ENCODE data around the gene OR6M1. TPM values are rescaled to one million over a fixed set of nuclear protein-coding genes. Genes with fewer than 3 reads are reported as not detected.

Gene OR6M1
- total RNA-seq, 1 experiment from 2014 or later = not detected

DNA sequence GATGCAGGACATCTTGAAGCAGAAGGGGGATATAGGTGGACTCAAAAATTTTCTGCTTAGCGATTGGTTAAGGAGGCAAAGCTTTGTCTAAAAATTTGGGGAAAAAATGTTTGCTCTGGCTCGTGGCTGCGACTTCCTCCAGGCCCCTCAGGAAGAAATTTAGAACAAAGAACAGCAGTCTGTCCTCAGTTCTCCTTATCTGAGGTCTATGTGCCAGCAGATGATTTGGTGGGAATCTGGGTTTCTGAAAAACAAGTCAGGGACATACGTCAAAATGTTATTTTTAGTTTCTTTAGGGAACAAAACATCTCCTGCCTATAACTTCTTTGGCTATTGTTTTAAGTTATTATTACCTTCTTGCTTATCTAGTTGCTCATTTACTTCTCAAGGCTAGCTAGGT is 8.1 kb downstream of the OR6M1 start:
- CTCF ChIA-PET = no interaction called here
- intact Hi-C loops (cut with micrococcal nuclease; ENCODE audit: unreplicated experiment) = no loop called here
- no peak overlapping the region for H3K4me3 ChIP-seq (ENCODE audit: low read depth in 2 of 2, low read length in 2 of 2)
- no peak for TF ChIP-seq POLR2AphosphoS5 (IDR thresholded peaks at IDR 0.05; ENCODE audit: low read depth, low read length)
- no peak for TF ChIP-seq TCF7L2 (IDR thresholded peaks at IDR 0.05; ENCODE audit: low read depth, low read length)
- ATAC-seq = no peak
- in situ Hi-C loops (cut with HindIII; ENCODE audit: low pct_unique_long_range_greater_than_20kb, low sequenced_read_pairs) = no loop called here
- POLR2A ChIA-PET = no interaction called here
- no peaks in the 10 kb centered on the region for H3K4me1 ChIP-seq (ENCODE audit: control insufficient read depth, insufficient read depth, low read length)
- no peaks in the 10 kb centered on the region for H3K27me3 ChIP-seq (ENCODE audit: control insufficient read depth, insufficient read depth, low read length)
- no peak for DNase-seq (ENCODE audit: low read depth, low spot score)
- BruUV-seq (replicated peaks) = no TSS peak
- no peaks in the 10 kb centered on the region for H3K9me3 ChIP-seq (ENCODE audit: control insufficient read depth, insufficient read depth, low read depth, low read length)
- H3K36me3 ChIP-seq (ENCODE audit: control insufficient read depth, insufficient read depth, low read length) = no peaks in the 10 kb centered on the region
- no peak overlapping the region for H3K27ac ChIP-seq (ENCODE audit: low read length)

DNA sequence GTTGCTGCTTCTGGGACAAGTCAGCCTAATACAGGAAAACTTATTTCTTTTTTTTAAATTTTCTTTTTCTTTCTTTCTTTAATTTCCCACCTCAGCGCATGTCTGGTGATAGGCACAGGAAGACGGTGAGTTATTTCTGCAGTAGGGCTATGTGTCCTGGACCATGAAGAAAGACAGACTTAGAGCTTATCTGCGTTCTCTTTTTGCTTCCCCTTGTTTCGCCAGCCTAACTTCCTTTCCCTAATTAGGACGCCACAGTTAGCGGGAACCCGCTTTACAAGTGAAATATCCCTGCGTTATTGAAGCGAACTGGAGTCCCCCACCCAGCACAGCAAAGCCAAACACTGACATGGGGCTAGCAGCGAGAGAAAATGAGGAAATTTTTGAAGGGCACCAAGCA is 8.6 kb downstream of the OR6M1 start:
- DNase-seq (ENCODE audit: low read depth, low spot score) = no peak
- H3K27me3 ChIP-seq (ENCODE audit: control insufficient read depth, insufficient read depth, low read length) = no peaks in the 10 kb centered on the region
- no peaks in the 10 kb centered on the region for H3K4me1 ChIP-seq (ENCODE audit: control insufficient read depth, insufficient read depth, low read length)
- H3K36me3 ChIP-seq (ENCODE audit: control insufficient read depth, insufficient read depth, low read length) = no peaks in the 10 kb centered on the region
- in situ Hi-C loops (cut with HindIII; ENCODE audit: low pct_unique_long_range_greater_than_20kb, low sequenced_read_pairs) = no loop called here
- POLR2A ChIA-PET = no interaction called here
- intact Hi-C loops (cut with micrococcal nuclease; ENCODE audit: unreplicated experiment) = no loop called here
- 0 out of 2 replicates have a peak, but pooled peaks cover under 1% of the 10 kb centered on the region for H3K9me3 ChIP-seq (ENCODE audit: control insufficient read depth, insufficient read depth, low read depth, low read length)
- no peak overlapping the region for H3K4me3 ChIP-seq (ENCODE audit: low read depth in 2 of 2, low read length in 2 of 2)
- no peak for TF ChIP-seq SIN3A (IDR thresholded peaks at IDR 0.05; ENCODE audit: borderline replicate concordance, insufficient read depth, low read depth, low read length)
- no peak for TF ChIP-seq POLR2AphosphoS5 (IDR thresholded peaks at IDR 0.05; ENCODE audit: low read depth, low read length)
- TF ChIP-seq, protein P1, sequence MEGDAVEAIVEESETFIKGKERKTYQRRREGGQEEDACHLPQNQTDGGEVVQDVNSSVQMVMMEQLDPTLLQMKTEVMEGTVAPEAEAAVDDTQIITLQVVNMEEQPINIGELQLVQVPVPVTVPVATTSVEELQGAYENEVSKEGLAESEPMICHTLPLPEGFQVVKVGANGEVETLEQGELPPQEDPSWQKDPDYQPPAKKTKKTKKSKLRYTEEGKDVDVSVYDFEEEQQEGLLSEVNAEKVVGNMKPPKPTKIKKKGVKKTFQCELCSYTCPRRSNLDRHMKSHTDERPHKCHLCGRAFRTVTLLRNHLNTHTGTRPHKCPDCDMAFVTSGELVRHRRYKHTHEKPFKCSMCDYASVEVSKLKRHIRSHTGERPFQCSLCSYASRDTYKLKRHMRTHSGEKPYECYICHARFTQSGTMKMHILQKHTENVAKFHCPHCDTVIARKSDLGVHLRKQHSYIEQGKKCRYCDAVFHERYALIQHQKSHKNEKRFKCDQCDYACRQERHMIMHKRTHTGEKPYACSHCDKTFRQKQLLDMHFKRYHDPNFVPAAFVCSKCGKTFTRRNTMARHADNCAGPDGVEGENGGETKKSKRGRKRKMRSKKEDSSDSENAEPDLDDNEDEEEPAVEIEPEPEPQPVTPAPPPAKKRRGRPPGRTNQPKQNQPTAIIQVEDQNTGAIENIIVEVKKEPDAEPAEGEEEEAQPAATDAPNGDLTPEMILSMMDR (IDR thresholded peaks at IDR 0.05) = no peak
- TF ChIP-seq REST (IDR thresholded peaks at IDR 0.05; ENCODE audit: insufficient read depth in 1 of 2, low read depth in 2 of 2, low read length in 1 of 2) = no peak
- TF ChIP-seq TCF7L2 (IDR thresholded peaks at IDR 0.05; ENCODE audit: low read depth, low read length) = no peak
- H3K27ac ChIP-seq (ENCODE audit: low read length) = no peak overlapping the region
- ATAC-seq = no peak
- no TSS peak for BruUV-seq (replicated peaks)
- CTCF ChIA-PET = no interaction called here

DNA sequence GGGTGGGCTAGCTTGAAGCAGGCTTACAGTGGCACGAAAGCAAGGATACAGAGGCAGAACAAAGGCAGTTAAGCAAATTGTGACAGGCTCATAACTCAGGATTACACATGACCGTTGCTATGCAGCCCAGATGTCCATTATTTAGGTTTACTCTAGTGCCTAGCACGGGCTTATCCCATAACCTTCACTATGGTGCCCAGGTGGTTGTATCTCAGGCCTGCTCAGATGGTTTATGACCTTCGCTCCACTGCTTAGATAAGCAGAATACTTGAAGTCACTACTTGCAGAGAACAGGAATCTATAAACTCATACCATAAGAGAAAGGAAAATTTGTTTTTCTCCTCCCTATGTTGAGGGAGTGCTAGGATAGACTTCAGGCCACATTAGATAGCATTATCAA is 9.0 kb downstream of the OR6M1 start:
- TF ChIP-seq TCF7L2 (IDR thresholded peaks at IDR 0.05; ENCODE audit: low read depth, low read length) (no peak), REST (IDR thresholded peaks at IDR 0.05; ENCODE audit: insufficient read depth in 1 of 2, low read depth in 2 of 2, low read length in 1 of 2) (no peak), POLR2AphosphoS5 (IDR thresholded peaks at IDR 0.05; ENCODE audit: low read depth, low read length) (no peak), SIN3A (IDR thresholded peaks at IDR 0.05; ENCODE audit: borderline replicate concordance, insufficient read depth, low read depth, low read length) (no peak)
- TF ChIP-seq, protein P1 (IDR thresholded peaks at IDR 0.05) = no peak
- H3K9me3 ChIP-seq (ENCODE audit: control insufficient read depth, insufficient read depth, low read depth, low read length) = 0 out of 2 replicates have a peak, but pooled peaks cover 3% of the 10 kb centered on the region
- no peak for DNase-seq (ENCODE audit: low read depth, low spot score)
- H3K27me3 ChIP-seq (ENCODE audit: control insufficient read depth, insufficient read depth, low read length) = no peaks in the 10 kb centered on the region
- ATAC-seq = no peak
- BruUV-seq (replicated peaks) = no TSS peak
- ChIA-PET POLR2A (no interaction called here), CTCF (no interaction called here)
- no peaks in the 10 kb centered on the region for H3K36me3 ChIP-seq (ENCODE audit: control insufficient read depth, insufficient read depth, low read length)
- H3K27ac ChIP-seq (ENCODE audit: low read length) = no peak overlapping the region
- in situ Hi-C loops (cut with HindIII; ENCODE audit: low pct_unique_long_range_greater_than_20kb, low sequenced_read_pairs) = no loop called here
- H3K4me1 ChIP-seq (ENCODE audit: control insufficient read depth, insufficient read depth, low read length) = no peaks in the 10 kb centered on the region
- intact Hi-C loops (cut with micrococcal nuclease; ENCODE audit: unreplicated experiment) = no loop called here
- no peak overlapping the region for H3K4me3 ChIP-seq (ENCODE audit: low read depth in 2 of 2, low read length in 2 of 2)
